GM21737 (cell line): ENCODE data around the gene GABRQ.

ENCODE experiments used
- ATAC-seq: cut with Tn5 transposase; IDR thresholded peaks from one replicate; pipeline ENCODE4 v1.9.1; 2021; ENCODE audit warnings: mild to moderate bottlenecking, moderate library complexity; ENCODE audit not compliant: unreplicated experiment

GABRQ gene

DNA sequence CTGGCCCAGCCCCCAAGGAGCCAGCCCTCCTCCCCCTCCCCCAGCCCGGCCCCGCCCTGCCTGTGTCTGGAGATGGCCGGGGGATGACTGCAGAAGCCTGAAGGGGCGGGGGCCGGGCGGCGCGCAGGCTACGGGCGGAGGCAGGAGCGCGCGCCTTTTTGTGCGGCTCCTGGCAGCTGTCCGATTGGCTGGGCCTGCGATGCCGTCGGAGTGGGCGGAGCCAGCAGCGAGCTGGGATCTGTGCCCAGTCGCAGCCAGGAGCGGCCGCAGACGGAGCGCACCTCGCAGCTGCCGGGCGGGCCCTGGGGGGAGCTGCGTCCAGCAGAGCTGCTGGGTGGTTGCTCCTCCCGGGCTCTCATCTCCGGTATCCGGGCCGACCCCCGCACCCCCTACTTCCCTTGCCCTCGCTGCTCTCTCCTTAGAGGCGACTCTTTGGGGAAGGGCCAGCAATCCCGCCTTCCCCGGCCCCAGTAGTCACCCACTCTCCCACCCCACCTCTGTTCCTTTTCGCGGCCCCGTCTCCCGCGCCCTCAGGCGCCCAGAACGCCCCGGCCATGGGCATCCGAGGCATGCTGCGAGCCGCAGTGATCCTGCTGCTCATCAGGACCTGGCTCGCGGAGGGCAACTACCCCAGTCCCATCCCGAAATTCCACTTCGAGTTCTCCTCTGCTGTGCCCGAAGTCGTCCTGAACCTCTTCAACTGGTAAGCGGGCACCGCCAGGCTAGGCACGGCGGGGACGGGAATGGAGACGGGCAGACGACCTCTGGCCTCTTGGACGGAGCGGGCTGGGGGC lies at the start of gene GABRQ:
GABRQ (plus strand) TSS at position 247 of the 794 bp plus-strand sequence; CDS start at position 555, 308 bp downstream.
- no peak for ATAC-seq

DNA sequence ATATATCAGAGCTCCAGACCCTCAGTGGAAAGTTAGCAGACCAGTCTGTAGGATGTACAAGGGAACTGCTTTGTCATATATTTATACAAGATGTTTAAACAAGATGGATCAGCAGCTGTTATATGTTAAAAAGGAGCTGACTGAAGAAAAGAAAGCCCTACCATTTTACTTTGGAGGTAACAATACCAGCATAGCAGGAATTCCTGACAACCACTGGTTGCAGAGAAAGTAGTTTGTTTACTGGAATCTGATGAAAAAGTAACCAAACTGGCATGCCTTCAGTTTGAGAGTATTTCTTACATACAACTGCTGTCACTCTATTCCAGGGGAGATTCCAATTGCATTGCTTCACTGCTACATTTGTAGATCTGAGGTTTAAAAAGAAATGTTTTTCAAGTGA lies 49.5 kb upstream of the GABRQ start:
- ATAC-seq: no peak

DNA sequence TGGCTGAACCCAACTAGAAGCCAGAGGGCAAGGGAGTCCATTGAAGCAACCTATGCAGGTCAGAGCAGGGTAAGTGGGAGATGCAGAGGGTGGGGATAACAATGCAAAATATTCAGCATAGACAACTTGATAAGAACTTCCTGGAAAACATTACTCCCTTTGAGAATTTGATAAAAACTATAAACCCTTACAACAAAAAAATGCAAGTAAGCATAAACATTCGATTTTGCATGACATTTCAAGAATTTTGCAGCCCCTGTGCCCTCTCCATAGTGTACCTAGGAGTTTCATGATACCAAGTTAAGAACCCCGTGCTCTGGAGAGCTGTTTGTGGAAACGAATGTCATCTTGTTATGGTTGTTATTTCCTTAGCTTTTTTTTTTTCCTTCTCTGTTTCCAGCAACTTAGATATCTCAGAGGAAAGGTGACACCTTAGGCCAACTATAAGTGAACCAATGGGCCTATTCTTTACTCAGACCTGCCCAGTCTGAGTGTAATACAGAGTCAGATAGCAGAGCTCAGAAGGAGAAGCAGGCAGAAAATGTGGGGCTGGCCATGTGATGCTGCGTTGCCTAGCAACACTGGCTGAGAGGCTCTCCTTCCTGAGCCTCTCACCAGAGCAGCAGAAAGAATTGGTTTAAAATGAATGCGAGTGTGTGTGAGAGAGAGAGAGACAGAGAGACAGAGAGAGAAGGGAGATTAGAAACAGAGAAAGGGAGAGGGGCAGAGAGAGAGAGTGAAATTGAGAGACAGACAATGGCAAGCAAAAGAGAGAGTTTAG lies 36.7 kb upstream of the GABRQ start:
- no peak for ATAC-seq

DNA sequence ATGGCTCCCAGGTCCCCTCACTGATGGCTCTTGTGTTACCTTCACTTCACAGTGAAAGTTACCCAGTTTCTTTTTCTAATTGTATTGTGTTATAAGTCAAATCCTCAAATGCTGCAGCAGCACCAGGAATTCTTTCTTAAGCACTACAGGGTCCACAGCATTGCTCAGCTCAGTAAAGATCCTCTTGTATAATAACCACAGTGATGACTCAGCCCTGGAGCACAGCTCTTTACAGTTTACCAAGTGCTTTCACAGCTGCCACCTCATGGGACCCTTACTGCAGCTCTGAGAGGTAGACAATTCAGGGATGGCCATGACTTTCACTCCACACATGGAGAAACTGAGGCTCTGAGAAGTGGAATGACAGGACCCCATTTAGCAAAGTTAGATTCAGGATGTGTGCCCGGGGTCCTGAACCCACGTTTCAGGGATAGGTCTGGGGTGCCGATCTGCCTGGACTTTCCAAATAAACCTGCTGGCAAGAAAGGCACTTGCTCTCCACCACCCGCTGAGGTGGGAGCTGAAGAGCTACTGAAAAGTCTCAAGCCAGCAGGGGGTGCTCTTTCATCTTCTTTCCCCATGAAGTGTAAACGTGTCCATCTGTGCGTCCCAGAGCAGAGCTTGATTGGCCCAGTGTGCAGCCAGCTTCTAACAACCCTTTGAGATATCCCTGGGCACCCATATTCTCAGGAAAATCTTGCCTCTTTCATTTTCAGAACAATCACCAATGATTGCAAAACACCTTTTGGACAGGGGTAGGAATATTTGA lies 35.7 kb upstream of the GABRQ start:
- no peak for ATAC-seq

DNA sequence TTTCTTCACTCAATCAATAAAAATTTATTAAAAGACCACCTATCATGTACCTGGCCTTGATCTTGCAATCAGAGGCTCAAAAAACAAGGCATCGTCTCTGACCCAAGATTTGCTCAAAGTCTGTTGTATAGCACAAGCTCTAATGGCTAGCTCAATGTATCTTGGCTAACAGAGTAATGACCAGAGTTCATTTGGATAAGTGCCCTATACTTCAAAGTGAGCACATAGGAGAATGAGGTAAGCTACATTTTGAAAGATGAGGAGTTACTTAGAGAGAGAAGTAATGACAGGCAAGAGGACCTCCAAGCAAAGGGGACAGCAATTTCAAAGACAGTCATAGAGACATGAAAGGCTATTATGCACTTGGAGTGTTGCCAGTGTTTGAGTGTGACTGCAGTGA lies 22.9 kb upstream of the GABRQ start:
- no peak for ATAC-seq

DNA sequence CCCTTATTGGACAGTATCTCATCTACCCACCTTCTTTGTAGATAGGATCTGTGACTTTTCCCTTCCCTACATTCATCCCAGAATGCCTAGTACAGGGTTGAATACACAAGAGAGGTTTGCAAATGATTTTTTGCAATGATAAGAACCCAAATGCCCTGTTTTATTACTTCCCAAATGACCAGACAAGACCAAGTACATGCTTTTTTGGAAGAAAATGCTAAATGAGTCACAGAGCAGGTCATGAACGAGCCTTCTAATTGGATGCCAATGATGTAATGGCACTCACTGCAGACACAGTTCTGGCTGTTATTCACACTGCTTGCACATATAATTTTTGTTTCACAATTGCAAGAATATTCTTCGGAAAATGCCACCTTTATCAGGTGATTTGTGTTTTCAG lies 17.8 kb upstream of the GABRQ start:
- ATAC-seq: no peak

DNA sequence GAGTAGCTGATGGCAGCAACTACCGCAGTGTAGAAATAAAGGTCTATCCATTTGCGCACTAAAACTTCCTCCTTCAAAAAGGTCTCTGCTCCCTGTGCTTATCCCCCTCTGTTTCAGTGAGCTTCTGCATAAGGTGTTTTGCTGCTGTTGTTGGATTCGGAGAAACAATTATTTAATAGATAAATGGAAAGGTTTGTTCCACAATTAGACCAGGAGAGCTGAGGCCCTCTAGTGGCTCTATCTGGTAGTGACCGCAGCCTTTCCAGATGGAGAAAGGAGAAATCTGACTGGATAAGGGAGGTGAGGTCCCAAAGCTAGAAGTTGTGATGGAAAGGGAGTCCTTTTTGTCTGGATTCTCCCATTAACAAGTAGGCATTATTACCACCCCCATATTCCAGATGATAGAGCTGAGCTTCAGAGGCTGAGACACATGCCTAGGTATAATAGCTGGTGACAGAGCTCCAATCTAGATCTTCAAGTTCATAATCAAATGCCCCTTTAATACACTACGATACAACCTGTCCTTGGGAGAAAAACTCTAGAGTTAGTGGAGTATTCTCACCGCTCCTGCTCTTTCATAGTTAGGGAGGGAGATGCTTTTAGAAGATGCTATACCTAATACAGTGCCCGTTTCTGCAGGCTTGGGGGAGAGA lies 5.1 kb upstream of the GABRQ start:
- no peak for ATAC-seq

DNA sequence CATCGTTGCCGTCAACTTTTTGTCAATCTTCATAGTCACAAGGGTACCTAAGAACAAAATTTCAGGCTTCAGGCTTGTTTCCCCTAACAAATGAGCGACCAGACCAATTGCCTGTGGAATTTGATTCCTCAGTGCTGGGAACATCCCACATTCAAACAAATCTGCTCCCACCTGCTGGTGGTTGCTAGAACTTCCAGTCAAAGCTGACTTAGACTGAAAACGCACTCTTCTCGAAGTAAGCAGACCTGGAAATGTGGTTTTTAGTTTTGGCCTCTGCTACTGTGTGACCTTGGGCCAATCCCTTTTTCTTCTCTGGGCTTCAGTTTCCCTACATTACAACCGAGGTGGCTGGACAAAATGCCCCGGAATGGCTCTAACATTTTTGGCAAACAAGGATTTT lies 1.8 kb upstream of the GABRQ start:
- no peak for ATAC-seq

DNA sequence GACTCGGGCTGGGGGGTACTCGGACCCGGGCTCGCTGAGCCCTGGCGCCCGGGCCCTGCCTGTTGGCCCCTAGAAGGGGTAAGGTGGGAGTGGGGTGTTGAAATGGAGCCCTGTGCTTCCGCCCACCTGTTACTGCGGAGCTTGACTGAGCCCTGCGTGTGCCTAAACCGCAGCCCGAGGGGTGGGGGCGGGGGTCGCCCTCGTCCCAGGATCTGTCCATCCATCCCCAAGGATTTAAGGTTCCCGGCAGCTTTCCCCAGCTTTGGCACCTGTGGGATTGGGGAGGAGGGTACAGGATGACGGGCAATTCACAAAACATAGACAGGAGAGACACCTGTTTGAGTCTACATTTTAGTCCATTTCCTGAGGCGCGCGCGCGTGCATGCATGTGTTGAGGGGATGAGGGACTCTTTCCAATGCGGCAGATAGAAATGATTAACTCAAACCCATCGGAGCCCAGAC lies 779 bp downstream of the GABRQ start:
- ATAC-seq: no peak

DNA sequence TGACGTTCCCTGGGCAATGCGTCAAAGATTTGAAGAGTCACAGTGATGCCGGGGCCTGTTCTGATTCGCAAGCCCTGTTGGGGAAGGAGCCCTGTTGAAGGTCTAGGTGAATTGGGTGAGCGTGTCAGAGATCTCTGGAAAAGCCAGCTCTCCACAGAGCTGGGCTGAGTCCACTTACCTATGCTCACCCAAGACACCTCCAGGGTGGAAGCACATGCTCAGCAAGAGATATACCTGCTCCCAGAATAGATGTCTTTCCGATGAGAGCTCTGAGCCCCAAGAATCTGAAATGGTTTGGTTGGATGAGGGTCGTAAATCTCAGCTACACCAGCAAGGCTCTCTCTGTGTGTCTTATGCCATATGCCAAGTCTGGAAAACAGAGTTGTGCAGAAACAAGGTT lies 1.7 kb downstream of the GABRQ start:
- no peak for ATAC-seq

DNA sequence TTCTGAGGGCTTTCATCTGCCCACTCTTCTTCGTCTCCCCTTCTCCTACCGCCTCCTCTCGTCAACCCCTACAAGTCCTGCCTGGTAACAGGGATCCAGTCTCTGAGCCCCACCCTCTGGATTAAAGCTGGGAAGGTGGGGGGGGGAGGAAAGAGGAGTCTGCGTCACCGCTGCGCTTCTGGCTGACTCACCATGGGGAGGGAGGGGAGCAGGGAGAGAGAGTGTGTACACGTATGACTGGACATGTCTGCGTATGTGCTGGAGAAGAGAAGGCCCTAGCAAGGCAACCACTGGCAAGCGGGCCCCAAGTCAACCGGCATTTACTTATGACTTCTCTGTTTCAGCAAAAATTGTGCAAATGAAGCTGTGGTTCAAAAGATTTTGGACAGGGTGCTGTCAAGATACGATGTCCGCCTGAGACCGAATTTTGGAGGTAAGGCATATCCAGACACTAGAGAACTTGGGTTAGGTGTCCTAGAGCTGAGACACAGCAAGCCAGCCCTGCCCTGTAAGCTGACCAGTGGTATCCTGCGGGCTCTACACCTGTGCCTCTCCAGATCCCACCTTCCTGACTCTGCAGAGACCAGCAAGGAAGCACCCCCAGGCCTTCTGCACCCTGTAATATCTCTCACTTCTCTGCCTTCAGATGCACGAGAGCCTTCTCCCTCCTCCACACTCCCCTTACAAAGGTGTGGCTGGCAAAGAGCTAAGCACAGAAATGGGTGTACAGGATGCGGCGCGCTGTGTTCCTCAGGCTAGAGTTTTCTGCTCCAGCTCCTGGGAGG lies 2.5 kb downstream of the GABRQ start:
- no peak for ATAC-seq

DNA sequence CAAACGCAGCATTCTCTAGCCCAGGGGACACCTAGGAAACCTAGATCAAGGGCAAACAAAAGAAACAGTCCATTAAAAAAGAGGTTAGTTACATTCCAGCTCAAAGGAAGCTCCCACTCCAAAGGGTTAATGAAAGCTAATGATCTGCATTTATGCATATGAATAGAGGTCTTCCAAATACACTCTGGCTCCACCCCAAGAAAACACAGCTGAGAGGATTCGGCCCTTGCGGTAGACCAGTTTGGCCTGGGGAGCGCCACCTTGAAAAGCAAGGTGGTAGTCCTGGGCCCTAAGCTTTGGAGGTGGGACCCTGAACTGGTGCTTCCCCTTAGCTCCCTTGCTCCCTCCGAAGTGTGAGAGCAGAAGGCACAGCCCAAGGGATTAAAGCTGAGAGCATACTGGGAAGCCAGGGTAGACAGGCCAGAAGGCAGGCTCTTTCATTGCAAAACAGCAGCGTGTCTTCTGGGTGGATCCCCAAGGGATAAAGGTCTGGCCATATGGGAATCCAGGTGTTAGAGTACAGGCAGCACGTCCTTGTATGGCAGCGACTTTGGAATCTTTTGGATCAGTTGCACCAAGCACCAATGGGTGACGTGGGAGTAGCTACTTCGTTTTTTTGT lies 3.7 kb downstream of the GABRQ start:
- no peak for ATAC-seq

DNA sequence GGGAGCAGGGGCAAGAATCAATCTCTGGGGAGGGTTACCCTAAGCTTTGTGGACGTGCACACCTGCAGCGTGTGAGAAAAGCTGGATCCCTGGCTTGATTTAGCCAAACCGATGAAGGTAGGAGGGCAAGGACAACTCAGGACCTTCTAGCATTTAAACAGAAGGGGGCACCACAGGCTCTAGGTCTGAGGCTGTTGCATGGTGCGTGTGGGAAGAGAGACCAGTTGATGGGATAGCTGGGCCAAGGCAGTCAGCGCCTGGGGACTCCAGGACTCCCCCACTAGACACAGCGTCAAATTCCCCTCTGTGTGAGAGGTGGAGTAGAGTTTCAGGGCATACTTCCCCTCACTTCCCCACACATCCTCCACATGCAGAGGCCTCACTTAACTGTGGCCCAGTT lies 4.3 kb downstream of the GABRQ start:
- ATAC-seq: no peak

DNA sequence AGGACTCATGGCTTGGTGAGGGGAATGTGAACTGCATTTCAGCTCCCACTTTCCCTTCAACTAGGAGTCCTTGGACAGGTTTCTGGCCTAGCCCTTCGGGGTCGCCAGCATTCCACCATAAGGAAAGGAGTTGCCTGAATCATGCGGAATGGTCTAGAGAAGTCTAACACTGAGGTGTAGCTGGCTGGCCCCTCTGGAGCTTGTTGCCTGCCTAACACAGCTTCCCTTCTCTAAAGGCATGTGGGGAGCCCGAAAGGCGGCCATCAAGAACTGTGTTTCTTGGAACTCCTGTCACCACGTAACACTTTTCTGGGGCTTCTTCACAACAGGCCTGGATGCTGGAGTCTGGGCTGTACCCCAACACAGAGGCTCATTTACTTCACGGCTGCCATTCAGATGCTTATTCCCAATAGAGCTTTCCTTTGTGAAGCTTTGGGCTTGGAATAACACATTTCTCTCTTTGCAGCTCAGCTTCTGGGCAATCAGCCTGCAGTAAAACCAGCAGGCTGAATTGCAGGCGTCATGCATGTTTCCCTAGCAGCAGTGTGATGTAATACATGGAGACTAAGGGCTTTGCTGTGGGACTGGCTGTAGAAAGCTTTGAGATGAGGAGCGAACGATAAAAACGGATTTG lies 5.4 kb downstream of the GABRQ start:
- no peak for ATAC-seq

DNA sequence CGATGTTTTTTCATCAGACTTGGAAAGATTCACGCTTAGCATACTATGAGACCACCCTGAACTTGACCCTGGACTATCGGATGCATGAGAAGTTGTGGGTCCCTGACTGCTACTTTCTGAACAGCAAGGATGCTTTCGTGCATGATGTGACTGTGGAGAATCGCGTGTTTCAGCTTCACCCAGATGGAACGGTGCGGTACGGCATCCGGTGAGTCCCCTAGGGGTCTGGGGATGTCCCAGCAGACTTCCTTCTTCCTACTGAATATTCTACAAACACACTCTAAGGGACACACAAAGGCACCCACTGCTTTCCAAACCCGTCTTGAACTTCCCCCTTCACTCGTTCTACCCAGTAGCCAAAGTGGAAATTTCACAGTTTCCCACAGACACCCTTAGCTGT lies 9.3 kb downstream of the GABRQ start:
- no peak for ATAC-seq

DNA sequence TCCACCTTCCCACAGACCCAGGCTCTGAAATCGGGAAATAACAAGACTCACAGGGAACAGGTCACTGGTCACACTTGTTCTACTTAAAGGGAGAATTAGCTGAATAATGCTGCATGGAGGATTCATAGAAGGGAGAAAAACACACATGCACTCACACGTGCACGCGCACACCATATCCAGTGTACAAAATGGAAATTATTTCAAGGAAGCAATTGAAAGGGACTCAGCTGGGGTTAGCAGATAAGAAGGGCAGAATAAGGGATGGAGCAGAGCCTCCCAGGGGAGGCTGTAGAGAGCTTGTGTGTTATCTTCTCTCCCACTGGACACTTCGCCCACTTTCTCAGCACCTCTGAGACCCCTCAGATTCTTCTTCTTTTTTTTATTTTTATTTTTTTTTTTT lies 10.3 kb downstream of the GABRQ start:
- ATAC-seq: no peak

DNA sequence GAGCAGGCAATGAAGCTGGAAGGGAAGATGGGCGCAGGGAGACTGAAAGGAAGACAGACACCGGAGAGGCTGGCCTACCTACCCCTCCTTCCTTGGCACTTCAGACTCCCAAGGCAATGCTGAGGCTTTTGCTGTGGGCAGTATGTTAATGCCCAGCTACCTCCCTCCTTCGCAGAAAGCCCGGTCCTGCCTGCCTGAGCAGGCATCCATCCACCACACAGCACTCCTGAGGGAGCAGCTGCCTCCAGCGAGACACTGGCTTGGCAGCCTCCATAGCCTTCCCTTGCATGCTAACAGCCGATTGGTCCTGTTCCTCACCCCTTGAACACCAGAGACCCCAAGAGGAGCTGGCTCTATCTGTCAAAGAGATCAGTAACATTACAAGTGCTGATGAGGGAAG lies 14.4 kb downstream of the GABRQ start:
- no peak for ATAC-seq

DNA sequence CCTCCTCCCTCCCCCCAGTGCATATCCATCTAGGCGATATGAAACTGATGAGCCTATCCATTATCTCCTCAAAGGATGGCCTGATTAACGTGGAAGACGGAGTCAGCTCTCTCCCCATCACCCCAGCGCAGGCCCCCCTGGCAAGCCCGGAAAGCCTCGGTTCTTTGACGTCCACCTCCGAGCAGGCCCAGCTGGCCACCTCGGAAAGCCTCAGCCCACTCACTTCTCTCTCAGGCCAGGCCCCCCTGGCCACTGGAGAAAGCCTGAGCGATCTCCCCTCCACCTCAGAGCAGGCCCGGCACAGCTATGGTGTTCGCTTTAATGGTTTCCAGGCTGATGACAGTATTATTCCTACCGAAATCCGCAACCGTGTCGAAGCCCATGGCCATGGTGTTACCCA lies 14.8 kb downstream of the GABRQ start:
- ATAC-seq: no peak

DNA sequence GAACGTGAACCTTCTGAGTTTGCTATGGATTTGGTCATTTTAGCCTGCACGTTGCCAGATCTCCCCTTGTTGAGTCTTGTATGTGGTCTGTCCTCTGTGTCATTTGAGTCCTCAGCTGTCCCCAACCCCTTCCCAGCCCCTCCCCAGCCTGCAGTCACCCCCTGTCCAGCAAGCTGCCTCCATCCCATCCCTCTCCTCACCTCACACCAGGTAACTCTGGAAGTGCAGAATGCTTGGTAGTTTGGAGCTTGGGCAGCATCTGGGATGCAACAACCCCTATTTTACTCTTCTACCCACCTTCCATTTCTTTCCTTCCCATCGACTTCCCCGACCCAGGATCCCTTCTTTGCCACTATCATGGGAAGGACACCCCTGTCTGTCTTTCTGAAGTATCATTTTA lies 18.4 kb downstream of the GABRQ start:
- no peak for ATAC-seq
